ENCODE results near the gene PLCB1.

PLCB1 gene

DNA sequence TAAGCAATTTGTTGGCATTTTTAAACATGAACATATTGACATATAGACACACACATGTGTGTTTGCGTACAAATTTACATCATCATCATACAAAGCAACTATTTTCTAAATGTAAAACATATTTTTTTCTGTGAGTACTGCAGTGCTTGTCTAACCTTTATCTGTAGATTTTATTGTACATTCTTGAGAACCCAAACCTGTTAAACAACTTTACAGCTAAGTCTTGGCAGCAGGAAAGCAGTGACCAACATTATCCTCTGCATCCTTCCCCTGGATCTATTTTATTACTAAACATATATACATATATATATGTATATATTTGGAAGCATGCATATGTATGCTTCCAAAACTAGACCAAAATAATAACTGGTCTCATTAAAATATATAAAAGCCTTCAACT, 10.4 kb upstream of the PLCB1 start:
- no peak overlapping the region for H3K27ac ChIP-seq
- no peak for TF ChIP-seq ZFX (IDR thresholded peaks at IDR 0.05)
- TF ChIP-seq, protein P1, sequence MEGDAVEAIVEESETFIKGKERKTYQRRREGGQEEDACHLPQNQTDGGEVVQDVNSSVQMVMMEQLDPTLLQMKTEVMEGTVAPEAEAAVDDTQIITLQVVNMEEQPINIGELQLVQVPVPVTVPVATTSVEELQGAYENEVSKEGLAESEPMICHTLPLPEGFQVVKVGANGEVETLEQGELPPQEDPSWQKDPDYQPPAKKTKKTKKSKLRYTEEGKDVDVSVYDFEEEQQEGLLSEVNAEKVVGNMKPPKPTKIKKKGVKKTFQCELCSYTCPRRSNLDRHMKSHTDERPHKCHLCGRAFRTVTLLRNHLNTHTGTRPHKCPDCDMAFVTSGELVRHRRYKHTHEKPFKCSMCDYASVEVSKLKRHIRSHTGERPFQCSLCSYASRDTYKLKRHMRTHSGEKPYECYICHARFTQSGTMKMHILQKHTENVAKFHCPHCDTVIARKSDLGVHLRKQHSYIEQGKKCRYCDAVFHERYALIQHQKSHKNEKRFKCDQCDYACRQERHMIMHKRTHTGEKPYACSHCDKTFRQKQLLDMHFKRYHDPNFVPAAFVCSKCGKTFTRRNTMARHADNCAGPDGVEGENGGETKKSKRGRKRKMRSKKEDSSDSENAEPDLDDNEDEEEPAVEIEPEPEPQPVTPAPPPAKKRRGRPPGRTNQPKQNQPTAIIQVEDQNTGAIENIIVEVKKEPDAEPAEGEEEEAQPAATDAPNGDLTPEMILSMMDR (conservative IDR thresholded peaks at IDR 0.05), result no peak

DNA sequence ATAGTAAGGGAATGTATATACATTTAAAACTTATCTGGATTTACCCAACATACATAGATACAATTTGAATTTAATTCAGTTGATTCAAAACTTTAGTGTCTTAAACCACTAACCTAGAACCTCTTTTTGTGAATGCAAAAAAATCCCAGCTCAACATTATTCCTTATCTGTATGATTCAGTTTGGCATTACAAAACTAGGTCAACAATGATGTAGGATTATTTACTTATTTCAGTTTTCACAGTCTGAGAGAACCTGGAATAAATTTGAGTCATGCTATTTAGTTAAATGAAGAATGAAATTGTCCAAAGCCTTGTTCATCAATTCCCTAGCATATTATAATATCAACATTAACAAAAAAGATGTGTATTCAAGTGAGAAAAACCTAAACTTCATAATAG, 7.4 kb upstream of the PLCB1 start:
- no peak overlapping the region for H3K27ac ChIP-seq
- TF ChIP-seq, protein P1 (conservative IDR thresholded peaks at IDR 0.05), result no peak
- TF ChIP-seq ZFX (IDR thresholded peaks at IDR 0.05), result no peak

GRCh38 chr20:8126181-8126580, 5.9 kb upstream of the PLCB1 start:
- no peak overlapping the region; the same call in 1 of the 2 replicates for H3K27ac ChIP-seq
- TF ChIP-seq, protein P1 (conservative IDR thresholded peaks at IDR 0.05), result no peak
- no peak for TF ChIP-seq ZFX (IDR thresholded peaks at IDR 0.05)

DNA sequence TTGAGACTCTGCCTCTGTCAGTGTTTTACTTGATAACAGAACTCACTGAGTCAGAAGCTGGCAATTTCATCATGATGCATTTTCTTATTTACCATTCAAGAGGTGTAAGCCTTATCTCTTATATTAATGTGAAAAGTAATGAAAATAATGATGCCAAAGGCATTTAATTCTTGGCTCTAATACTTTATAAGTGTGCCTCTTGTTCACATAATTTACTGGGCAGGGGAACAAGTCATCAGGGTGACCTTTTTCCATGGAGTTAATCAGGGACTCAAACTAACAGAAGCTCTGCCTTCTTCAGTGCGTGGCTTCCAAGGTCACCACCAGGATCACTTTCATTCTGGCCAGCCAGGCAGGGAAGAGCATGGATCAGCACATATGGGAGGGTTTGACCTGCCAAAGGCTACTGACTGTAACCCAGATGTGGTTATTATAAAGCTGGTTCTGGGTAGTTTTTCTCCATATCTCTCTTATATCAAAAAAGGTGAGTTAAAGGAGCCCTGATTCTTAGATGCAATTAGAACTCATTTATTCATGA, 5.2 kb upstream of the PLCB1 start:
- H3K27ac ChIP-seq, result peak overlapping the region; percentile 33; the same call in 1 of the 2 replicates
- no peak for TF ChIP-seq ZFX (IDR thresholded peaks at IDR 0.05)
- TF ChIP-seq, protein P1 (conservative IDR thresholded peaks at IDR 0.05), result no peak

GRCh38 chr20:8127553-8128255, 4.4 kb upstream of the PLCB1 start:
- H3K27ac ChIP-seq, result no peak overlapping the region
- TF ChIP-seq, protein P1 (conservative IDR thresholded peaks at IDR 0.05), result no peak
- no peak for TF ChIP-seq ZFX (IDR thresholded peaks at IDR 0.05)

DNA sequence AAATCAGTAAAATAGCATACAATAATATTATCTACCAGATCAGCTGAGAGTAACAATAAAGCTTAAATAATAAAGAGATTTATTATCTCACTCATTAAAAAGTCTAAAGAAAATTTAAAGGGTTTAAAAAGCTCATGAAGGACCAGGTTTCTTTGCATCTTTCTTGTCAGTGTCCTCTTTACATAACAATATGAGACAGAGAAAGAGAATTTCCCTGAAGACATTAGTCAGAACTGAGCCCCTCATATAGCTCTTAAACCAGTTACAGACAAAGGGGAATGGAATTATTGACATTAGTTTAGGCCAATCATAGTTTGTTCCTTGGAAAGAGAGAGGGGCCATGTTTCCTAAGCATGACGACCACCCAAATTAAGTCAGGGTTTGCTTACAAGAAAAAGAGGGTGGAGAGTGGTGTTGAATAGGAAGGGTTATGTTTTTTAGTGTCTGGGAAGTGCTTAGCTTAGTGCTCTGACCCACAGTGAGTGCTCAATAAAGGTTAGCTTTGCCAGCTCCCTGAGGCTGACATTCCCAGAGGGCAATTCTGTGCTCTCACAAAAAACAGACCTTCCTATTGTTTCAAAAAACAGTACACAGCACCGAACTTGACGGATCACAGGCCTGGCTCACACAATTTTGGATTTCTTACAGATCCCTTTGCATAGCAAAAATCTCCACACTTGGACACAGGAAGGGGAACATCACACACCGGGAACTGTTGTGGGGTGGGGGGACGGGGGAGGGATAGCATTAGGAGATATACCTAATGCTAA, 3.6 kb upstream of the PLCB1 start:
- TF ChIP-seq, protein P1 (conservative IDR thresholded peaks at IDR 0.05), result no peak
- no peak for TF ChIP-seq ZFX (IDR thresholded peaks at IDR 0.05)
- H3K27ac ChIP-seq, result no peak overlapping the region
